DMS 273 (cell line): ENCODE results near the gene ZGPAT.
A peak's percentile ranks its signal among the peaks of the same experiment; 100 is the strongest.
"Not testable (repeated sequence)": the region's sequence is repeated elsewhere in the genome, so short reads cannot be mapped to it uniquely, and the experiment has no call there.

Experiments used
- DNase-seq: peaks from one replicate; lab custom pipeline; 2025; ENCODE audit not compliant: unreplicated experiment; lab: John Stamatoyannopoulos, UW

ZGPAT gene

GRCh38 chr20:63758152-63758551 lies 50.3 kb downstream of the ZGPAT start:
- no peak for DNase-seq

- DNase-seq: no peak
Observed at GRCh38 chr20:63759377-63759901, 51.6 kb downstream of the ZGPAT start.

DNA sequence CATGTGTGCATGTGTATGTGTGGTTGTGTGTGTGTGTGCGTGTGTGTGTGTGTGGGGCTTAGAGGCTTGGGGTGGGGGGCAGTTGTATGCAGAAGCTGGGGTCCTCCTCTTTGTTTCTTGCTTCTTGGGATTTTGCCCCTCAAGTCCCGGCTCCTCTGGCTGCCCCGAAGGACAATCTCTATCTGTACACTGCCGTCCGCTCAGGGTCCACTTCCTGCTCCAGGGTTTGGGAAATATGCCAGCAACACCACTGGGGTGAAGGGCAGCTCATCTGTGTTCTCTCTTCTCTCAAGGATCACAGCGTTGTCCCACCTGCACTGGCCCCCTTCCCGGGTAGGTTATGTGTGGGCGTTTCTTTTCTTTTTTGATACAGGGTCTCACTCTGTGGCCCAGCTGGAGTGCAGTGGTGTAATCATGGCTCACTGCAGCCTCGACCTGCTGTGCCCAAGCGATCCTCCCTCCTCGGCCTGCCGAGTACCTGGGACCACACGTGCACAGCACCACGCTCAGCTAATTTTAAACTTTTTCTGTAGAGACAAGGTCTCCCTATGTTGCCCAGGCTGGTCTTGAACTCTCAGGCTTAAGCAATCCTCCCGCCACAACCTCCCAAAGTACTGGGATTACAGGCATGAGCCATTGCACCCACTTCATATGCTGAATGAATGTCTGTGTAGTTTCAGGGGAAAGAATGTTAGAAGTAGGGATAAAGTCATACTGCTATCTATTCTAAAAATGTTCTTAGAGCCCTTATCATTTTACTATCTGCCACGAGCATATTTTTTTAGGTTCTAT lies 57.4 kb downstream of the ZGPAT start:
- no peak for DNase-seq

- no peak for DNase-seq
Observed at GRCh38 chr20:63765902-63766301, 58.1 kb downstream of the ZGPAT start.

GRCh38 chr20:63766695-63767426 lies 59.0 kb downstream of the ZGPAT start:
- peak; percentile 89 for DNase-seq

DNA sequence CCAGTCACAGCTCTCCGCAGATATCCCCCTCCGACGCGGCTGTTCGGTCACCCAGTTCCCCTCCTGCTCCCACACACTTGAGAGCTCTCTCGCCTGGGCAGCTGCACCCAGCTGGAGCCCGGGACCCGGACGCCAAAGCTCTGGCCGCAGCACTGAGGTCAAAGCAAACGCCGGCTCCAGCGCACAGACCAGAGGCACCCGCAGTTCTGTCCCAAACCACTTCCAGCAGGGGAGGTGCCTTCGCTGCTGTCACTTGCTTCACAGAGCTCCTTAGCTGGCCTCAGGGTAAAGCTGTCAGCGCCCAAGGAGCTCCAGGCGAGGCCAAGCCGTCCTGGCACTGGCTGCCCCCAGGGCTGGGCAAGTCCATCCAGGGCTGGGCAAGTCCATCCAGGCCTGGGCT lies 59.6 kb downstream of the ZGPAT start:
- no peak for DNase-seq

DNA sequence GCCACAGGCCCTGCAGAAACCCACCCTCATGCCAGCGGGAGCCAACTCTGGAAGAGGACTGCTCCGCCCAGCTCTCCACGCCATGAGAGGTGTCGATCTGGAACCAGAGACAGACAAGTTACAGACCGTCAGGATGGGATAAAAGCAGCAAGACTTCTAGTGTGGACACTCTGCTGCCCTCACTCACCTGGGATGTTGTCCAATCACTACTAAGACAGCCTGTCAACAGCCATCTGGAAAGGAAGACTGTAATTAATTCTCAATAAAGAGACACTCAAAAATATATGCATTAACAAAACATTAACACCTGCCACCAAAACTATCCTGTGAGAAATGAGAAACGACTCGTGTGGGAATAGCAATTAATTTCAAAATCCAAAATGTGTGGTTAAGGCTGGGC lies 60.0 kb downstream of the ZGPAT start:
- DNase-seq: peak; percentile 47

DNA sequence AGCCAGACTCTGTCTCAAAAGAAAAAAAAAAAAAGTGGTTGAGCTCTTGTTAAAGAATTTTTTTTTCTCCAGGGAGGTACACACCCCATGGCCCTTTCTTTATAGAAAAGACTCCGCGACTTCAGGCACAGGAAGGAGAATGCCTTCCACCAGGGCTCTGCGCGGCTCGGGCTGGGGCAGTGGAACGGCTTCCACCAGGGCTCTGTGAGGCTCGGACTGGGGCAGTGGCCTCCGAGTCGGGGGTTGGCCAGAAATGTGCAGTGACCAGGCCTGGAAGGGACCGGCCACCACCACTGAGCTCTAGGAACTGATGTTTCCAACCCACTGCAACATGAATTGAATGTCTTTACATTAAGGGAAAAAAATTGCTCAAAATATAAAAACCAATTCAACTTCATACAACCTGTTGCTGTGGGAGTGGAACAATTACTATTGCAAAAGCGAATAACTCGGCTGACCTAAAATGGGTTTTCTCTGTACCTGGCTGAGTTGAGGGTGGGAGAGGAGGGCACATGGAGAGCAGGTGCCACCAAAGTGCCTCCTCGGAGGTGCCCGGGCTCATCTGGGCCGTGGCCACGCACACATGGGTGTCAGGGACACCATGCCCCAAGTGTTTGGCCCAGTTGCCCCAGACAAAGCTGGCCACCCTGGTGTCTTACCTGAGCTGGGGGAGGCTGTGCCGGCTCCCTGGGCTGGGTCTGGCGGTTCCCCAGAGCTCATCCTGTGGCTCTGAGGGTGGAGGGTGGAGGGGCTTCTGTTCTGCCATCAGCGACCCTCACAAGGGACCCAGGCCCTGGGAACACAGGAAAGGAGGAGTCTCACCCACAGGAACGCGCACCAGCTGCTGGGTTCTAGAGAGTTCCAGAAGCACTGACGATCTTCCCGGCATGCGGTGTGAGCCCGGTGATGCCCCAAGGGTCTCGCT lies 61.0 kb downstream of the ZGPAT start:
- DNase-seq: no peak

DNA sequence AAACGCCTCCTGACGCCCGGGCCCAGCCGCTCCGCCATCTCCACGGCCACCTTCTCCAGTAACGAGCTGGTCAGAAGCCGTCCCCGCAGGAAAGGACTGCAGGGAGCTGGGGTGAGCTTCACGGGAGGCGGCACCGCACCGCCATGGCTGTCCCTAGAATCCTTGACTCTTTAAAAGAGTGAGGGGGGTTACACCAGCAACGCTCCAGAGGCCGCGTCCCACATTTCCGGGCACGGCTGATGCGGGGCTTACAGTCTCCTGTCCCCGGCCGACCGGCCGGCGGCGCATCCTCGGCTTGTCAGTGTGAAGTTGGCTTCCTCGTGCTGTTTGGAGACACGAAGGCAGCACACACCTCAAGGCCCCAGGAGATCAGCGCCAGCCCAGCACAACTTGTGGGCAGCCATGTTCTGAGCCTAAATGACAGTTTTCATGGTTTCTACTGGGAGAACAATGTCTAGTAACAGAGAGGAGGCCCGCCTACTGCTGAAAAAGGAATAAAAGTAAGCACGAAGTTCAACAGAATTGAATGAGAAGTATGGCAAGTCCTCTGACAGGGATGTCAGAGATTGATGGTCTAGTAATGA lies 62.1 kb downstream of the ZGPAT start:
- DNase-seq: no peak

DNA sequence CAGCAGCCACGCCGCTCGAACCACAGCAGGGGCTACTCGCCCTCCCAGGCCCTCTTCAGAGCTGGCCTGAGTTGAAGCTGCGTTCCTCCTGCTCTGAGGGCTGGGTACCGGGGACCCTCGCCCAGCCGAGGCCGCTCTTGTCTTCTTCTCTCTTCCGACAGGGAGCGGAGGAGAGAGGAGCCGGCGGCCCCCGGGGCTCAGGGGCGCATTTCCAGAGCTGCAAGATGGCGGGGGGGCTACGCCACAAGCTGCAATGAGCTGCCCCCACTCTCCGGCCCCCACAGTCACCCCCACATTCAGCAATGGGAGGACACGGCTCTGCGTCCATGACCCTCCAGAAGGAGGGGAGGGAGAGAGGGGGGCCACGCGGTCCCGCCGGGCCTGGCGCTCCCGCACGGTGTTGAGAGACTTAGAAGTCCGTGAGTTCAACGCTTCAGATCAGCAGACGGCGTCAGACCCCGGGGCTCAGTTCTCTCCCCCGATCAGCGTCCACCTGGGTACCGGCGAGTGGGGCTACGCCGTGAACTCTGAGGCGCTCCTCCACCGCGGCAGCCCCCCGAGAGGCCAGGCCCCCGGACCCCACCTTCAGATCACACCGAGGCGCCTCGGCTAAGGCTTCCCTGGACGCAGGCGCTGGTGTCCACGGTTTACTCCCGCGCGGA lies 63.3 kb downstream of the ZGPAT start:
- no peak for DNase-seq

DNA sequence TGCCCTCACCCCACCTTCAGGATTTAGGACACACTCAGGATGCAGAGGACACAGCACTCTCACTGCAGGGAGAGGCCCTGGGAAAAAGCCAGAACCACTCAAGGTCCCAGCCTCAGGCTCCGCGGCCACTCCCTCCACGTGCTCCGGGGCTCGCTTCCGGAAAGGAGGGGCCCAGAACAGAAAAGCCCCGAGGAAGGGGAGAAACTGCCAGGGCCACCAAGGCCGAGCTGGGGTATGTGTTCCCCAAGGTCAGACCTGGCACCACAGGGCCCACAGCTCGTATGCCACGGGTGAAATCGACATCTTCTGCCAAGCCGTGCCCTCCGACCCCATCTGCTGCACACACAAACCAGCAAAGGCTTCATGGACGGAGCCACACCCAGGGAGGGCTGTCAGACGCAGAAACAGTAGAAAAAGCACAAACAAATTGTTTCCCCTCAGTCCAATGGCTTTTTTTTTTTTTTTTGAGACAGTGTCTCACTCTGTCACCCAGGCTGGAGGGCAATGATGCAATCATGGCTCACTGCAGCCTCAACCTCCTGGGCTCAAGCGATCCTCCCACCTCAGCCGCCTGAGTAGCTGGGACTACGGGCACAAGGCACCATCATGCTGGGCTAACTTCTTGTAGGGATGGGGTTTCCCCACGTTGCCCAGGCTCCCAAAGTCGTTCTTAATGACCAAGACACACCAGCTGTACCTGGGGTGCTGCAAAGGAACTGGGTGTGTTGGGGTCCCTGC lies 65.1 kb downstream of the ZGPAT start:
- DNase-seq: no peak

GRCh38 chr20:63773571-63774241 lies 65.9 kb downstream of the ZGPAT start:
- no peak for DNase-seq

DNA sequence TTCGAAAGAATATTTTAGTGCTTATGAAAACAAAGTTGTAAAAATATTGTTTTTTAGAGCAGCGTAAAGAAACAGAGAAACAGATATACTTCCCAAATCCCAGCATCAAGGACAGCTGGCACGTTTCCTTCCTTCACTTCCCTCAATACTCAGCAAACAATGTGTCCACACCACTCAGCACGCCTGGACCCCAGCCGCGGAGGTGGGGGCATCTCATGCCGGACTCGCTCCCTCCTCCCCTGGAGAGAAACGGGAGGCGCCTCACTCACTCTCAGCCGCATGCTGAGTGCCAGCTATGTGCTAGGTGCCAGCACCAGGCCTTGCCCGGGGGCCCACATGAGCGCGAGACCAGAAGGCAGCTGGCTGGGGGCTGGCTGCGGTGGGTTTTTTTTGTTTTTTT lies 66.5 kb downstream of the ZGPAT start:
- no peak for DNase-seq

- DNase-seq: no peak
Observed at GRCh38 chr20:63775096-63775978, 67.5 kb downstream of the ZGPAT start.

DNA sequence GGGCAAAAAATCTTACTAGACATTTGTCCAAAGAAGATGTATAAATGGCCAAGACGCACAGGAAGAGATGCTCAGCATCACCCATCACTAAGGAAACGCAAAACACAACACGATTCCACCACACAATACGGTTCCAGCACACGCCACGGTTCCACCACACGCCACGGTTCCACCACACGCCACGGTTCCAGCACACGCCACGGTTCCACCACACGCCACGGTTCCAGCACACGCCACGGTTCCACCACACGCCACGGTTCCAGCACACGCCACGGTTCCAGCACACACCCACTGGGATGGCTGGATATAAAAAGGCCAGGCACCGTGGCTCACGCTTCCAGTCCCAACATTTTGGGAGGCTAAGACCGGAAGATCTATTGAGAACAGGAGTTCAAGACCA lies 69.0 kb downstream of the ZGPAT start:
- DNase-seq: not testable (repeated sequence)

GRCh38 chr20:63777614-63778013 lies 69.8 kb downstream of the ZGPAT start:
- DNase-seq: no peak

GRCh38 chr20:63778034-63778752 lies 70.4 kb downstream of the ZGPAT start:
- DNase-seq: no peak
